HepG2 (cell line): ENCODE results near the gene DPEP3. TPM values are rescaled to one million over a fixed set of nuclear protein-coding genes. Genes with fewer than 3 reads are reported as not detected.

Source experiments
- ASH2L ChIP-seq: fragments of 300-600, 200-600 bp; sonication (generic); IDR thresholded peaks from 2 replicates; pipeline ENCODE4 v1.7.0; 2017; ENCODE audit warnings: low read depth, mild to moderate bottlenecking, moderate library complexity, mixed read lengths, low read length; ENCODE audit not compliant: insufficient read length
- CCDC6 ChIP-seq: sonication (generic); formaldehyde crosslinking; IDR thresholded peaks from 2 replicates; pipeline ENCODE4 v1.8.1; 2022; ENCODE audit warnings: mild to moderate bottlenecking, missing genetic modification reagents, moderate library complexity
- CHD4 ChIP-seq: fragments of 200-600 bp; sonication (generic); IDR thresholded peaks from 2 replicates; pipeline ENCODE4 v1.7.0; 2017; ENCODE audit warnings: mild to moderate bottlenecking, low read length, borderline replicate concordance
- DRAP1 ChIP-seq: IDR thresholded peaks from 2 replicates; pipeline ENCODE4 v1.6.1; 2016; ENCODE audit warnings: missing genetic modification reagents, missing compliant biosample characterization
- EEA1 ChIP-seq: sonication (generic); formaldehyde crosslinking; IDR thresholded peaks from 2 replicates; pipeline ENCODE4 v1.5.1; 2020; ENCODE audit warnings: mild to moderate bottlenecking, missing genetic modification reagents, borderline replicate concordance
- GATAD1 ChIP-seq: IDR thresholded peaks from 2 replicates; pipeline ENCODE4 v1.6.1; 2016; ENCODE audit warnings: missing genetic modification reagents, missing compliant biosample characterization
- IRX3 ChIP-seq: sonication (generic); formaldehyde crosslinking; IDR thresholded peaks from 2 replicates; pipeline ENCODE4 v1.8.1; 2023; ENCODE audit warnings: mild to moderate bottlenecking, low read depth, missing genetic modification reagents, borderline replicate concordance
- KLF9 ChIP-seq: IDR thresholded peaks from 2 replicates; pipeline ENCODE4 v1.6.1; 2016; ENCODE audit warnings: low read depth
- KMT2A ChIP-seq: sonication (generic); formaldehyde crosslinking; IDR thresholded peaks from 2 replicates; pipeline ENCODE4 v1.4.0; 2020; ENCODE audit warnings: missing genetic modification reagents
- MYPOP ChIP-seq: sonication (generic); formaldehyde crosslinking; IDR thresholded peaks from 2 replicates; pipeline ENCODE4 v1.8.1; 2023; ENCODE audit warnings: mild to moderate bottlenecking, moderate library complexity, missing genetic modification reagents
- NFYC ChIP-seq: IDR thresholded peaks from 2 replicates; pipeline ENCODE4 v1.6.1; 2016; ENCODE audit warnings: missing genetic modification reagents, missing compliant biosample characterization
- NONO ChIP-seq, 2 experiments: fragments of 450-650 bp in 1 of 2; sonication (generic) in 1 of 2; formaldehyde crosslinking in 1 of 2; IDR thresholded peaks in 1 of 2; conservative IDR thresholded peaks in 1 of 2; 2 replicates each; pipeline versions ENCODE4 v1.6.1 to v1.8.0; 2017 to 2022; ENCODE audit warnings: mild to moderate bottlenecking in 1 of 2, missing genetic modification reagents in 1 of 2, moderate library complexity in 1 of 2
- NRL ChIP-seq: sonication (generic); formaldehyde crosslinking; IDR thresholded peaks from 2 replicates; pipeline ENCODE4 v1.5.0; 2020; ENCODE audit warnings: missing genetic modification reagents, mild to moderate bottlenecking, moderate library complexity, borderline replicate concordance
- PLSCR1 ChIP-seq: sonication (generic); formaldehyde crosslinking; IDR thresholded peaks from 2 replicates; pipeline ENCODE4 v1.5.0; 2020; ENCODE audit warnings: missing genetic modification reagents, mild to moderate bottlenecking, borderline replicate concordance
- RORA ChIP-seq: sonication (generic); formaldehyde crosslinking; IDR thresholded peaks from 2 replicates; pipeline ENCODE4 v1.5.0; 2020; ENCODE audit warnings: mild to moderate bottlenecking, missing genetic modification reagents, moderate library complexity
- SIX4 ChIP-seq: sonication (generic); formaldehyde crosslinking; IDR thresholded peaks from 2 replicates; pipeline ENCODE4 v1.4.0; 2020; ENCODE audit warnings: missing genetic modification reagents
- TEAD2 ChIP-seq: sonication (generic); formaldehyde crosslinking; IDR thresholded peaks from 2 replicates; pipeline ENCODE4 v1.9.0; 2021; ENCODE audit warnings: missing genetic modification reagents
- ZBTB39 ChIP-seq: sonication (generic); formaldehyde crosslinking; IDR thresholded peaks from 2 replicates; pipeline ENCODE4 v1.5.0; 2020; ENCODE audit warnings: missing genetic modification reagents
- ZBTB7A ChIP-seq: sonication (generic); formaldehyde crosslinking; IDR thresholded peaks from 2 replicates; pipeline ENCODE4 v1.8.0; 2022; ENCODE audit warnings: mild to moderate bottlenecking, missing genetic modification reagents
- ZFP1 ChIP-seq: IDR thresholded peaks from 2 replicates; pipeline ENCODE4 v1.6.1; 2016
- ZFY ChIP-seq: sonication (generic); formaldehyde crosslinking; IDR thresholded peaks from 2 replicates; pipeline ENCODE4 v1.4.0; 2020; ENCODE audit warnings: missing genetic modification reagents
- ZNF263 ChIP-seq: sonication (generic); formaldehyde crosslinking; IDR thresholded peaks from 2 replicates; pipeline ENCODE4 v1.4.0; 2020; ENCODE audit warnings: missing genetic modification reagents
- ZNF274 ChIP-seq: sonication (generic); formaldehyde crosslinking; IDR thresholded peaks from 2 replicates; pipeline ENCODE4 v1.5.1; 2020; ENCODE audit warnings: mild to moderate bottlenecking, missing genetic modification reagents
- ZNF30 ChIP-seq: sonication (generic); formaldehyde crosslinking; IDR thresholded peaks from 2 replicates; pipeline ENCODE4 v1.5.0; 2020; ENCODE audit warnings: mild to moderate bottlenecking, missing genetic modification reagents
- ZNF331 ChIP-seq: sonication (generic); formaldehyde crosslinking; IDR thresholded peaks from 2 replicates; pipeline ENCODE4 v1.4.0; 2020; ENCODE audit warnings: missing genetic modification reagents
- ZNF350 ChIP-seq: sonication (generic); formaldehyde crosslinking; IDR thresholded peaks from 2 replicates; pipeline ENCODE4 v1.4.0; 2020; ENCODE audit warnings: mild to moderate bottlenecking, low read depth, missing genetic modification reagents, borderline replicate concordance
- ZNF850 ChIP-seq: sonication (generic); formaldehyde crosslinking; conservative IDR thresholded peaks from 2 replicates; pipeline ENCODE4 v1.9.0; 2021; ENCODE audit warnings: mild to moderate bottlenecking, missing genetic modification reagents
- ZSCAN31 ChIP-seq: sonication (generic); formaldehyde crosslinking; IDR thresholded peaks from 2 replicates; pipeline ENCODE4 v1.5.0; 2020; ENCODE audit warnings: low read depth, mild to moderate bottlenecking, missing genetic modification reagents
- polyA plus RNA-seq, 8 experiments: library from polyadenylated mRNA; depleted of rRNA in 3 of 8; stranded (reverse) in 7 of 8; unstranded in 1 of 8; fragments of >200 nt; fragmentation: Illumina TruSeq in 4 of 8; extraction: Trizol in 4 of 8; gene quantifications; 2 replicates each; pipeline versions ENCODE4 v1.2.1 to v1.2.3, GENCODE V29; 2011 to 2016; ENCODE audit warnings: low read depth in 4 of 8, missing spikeins in 1 of 8, mixed read lengths in 1 of 8; ENCODE audit not compliant: insufficient read depth in 1 of 8
- total RNA-seq, 5 experiments: library from RNA; depleted of rRNA; stranded (reverse); fragments of >200 nt; fragmentation: Illumina TruSeq; extraction: Trizol; gene quantifications; 2 replicates each; pipeline ENCODE4 v1.2.3, GENCODE V29; 2016; ENCODE audit warnings: low read depth in 1 of 5

DPEP3 gene
- total and polyA plus RNA-seq, 2 of the 13 experiments (the other 11 are each of a cell fraction or from before 2014, with no cell fraction given) = not detected

- no peak for TF ChIP-seq PLSCR1 (CRISPR knock-in tag)
- TF ChIP-seq NFYC (CRISPR knock-in tag) = no peak
- TF ChIP-seq TEAD2 (CRISPR knock-in tag) = no peak
- no peak for TF ChIP-seq NONO (IDR thresholded peaks at IDR 0.05)
- TF ChIP-seq NONO (CRISPR knock-in tag; conservative IDR thresholded peaks at IDR 0.05) = peak; percentile 26; the same call in 1 of the 2 replicates
- 0 out of 2 replicates have a peak, but pooled peaks have one; percentile 64 for TF ChIP-seq EEA1
- no peak for TF ChIP-seq KMT2A
- TF ChIP-seq SIX4 (CRISPR knock-in tag) = no peak
- 0 out of 2 replicates have a peak, but pooled peaks have one; percentile 38 for TF ChIP-seq CCDC6 (CRISPR knock-in tag)
- TF ChIP-seq ZBTB39 (CRISPR knock-in tag) = no peak
- TF ChIP-seq IRX3 = no peak
- TF ChIP-seq ZNF850 (CRISPR knock-in tag) = no peak
- TF ChIP-seq ZNF274 (CRISPR knock-in tag) = no peak
- no peak for TF ChIP-seq MYPOP (CRISPR knock-in tag)
- no peak for TF ChIP-seq ZNF331 (CRISPR knock-in tag)
- TF ChIP-seq NRL = 0 out of 2 replicates have a peak, but pooled peaks have one; percentile 1
- TF ChIP-seq RORA (CRISPR knock-in tag) = no peak
- TF ChIP-seq ZNF263 = no peak
- no peak for TF ChIP-seq KLF9
- TF ChIP-seq CHD4 = no peak
- TF ChIP-seq GATAD1 (CRISPR knock-in tag) = no peak
- 0 out of 2 replicates have a peak, but pooled peaks have one; percentile 21 for TF ChIP-seq ZSCAN31
- TF ChIP-seq ZNF350 (CRISPR knock-in tag) = no peak
- no peak for TF ChIP-seq ZFP1
- 0 out of 2 replicates have a peak, but pooled peaks have one; percentile 4 for TF ChIP-seq ZFY (CRISPR knock-in tag)
- TF ChIP-seq ZNF30 (CRISPR knock-in tag) = no peak
- TF ChIP-seq ZBTB7A (CRISPR knock-in tag) = no peak
- no peak for TF ChIP-seq DRAP1 (CRISPR knock-in tag)
- no peak for TF ChIP-seq ASH2L
These were observed 38.7 kb downstream of the DPEP3 start (continued) for GRCh38 chr16:67941469-67942199.
